ENCODE data around the gene TRMT61B. TPM values are rescaled to one million over a fixed set of nuclear protein-coding genes. Genes with fewer than 3 reads are reported as not detected.

TRMT61B gene
- total and polyA plus RNA-seq, 2 of the 13 experiments (the other 11 are each of a cell fraction or from before 2014, with no cell fraction given): 19.7 to 23.5 TPM

GRCh38 chr2:28895189-28895893 is 25.2 kb upstream of the TRMT61B start (continued):
- TF ChIP-seq THAP9 (CRISPR knock-in tag; IDR thresholded peaks at IDR 0.05; ENCODE audit: borderline replicate concordance): no peak
- no peak for TF ChIP-seq ZNF275 (CRISPR knock-in tag; IDR thresholded peaks at IDR 0.05; ENCODE audit: borderline replicate concordance)
- TF ChIP-seq ZSCAN30 (CRISPR knock-in tag; IDR thresholded peaks at IDR 0.05): no peak
- TF ChIP-seq AHR (CRISPR knock-in tag; IDR thresholded peaks at IDR 0.05): no peak
- no peak for TF ChIP-seq WIZ (CRISPR knock-in tag; IDR thresholded peaks at IDR 0.05)
- TF ChIP-seq ZNF597 (CRISPR knock-in tag; IDR thresholded peaks at IDR 0.05): no peak
- no peak for TF ChIP-seq ZFP37 (CRISPR knock-in tag; IDR thresholded peaks at IDR 0.05; ENCODE audit: borderline replicate concordance)
- no peak for TF ChIP-seq ZNF10 (CRISPR knock-in tag; IDR thresholded peaks at IDR 0.05; ENCODE audit: borderline replicate concordance, low read depth)
- TF ChIP-seq ELF4 (CRISPR knock-in tag; IDR thresholded peaks at IDR 0.05; ENCODE audit: borderline replicate concordance): no peak
- no peak for TF ChIP-seq ZNF512B (CRISPR knock-in tag; IDR thresholded peaks at IDR 0.05; ENCODE audit: borderline replicate concordance)
- no peak for TF ChIP-seq SMAD3 (CRISPR knock-in tag; IDR thresholded peaks at IDR 0.05)
- TF ChIP-seq SAP130 (CRISPR knock-in tag; IDR thresholded peaks at IDR 0.05; ENCODE audit: low read depth): peak; percentile 83
- TF ChIP-seq HNF4G (IDR thresholded peaks at IDR 0.05; ENCODE audit: borderline replicate concordance, low read depth, low read length): no peak
- no peak for TF ChIP-seq HNF4G (CRISPR knock-in tag; IDR thresholded peaks at IDR 0.05; ENCODE audit: borderline replicate concordance, low read depth)
- no peak for TF ChIP-seq HES4 (CRISPR knock-in tag; IDR thresholded peaks at IDR 0.05; ENCODE audit: borderline replicate concordance)
- no peak for TF ChIP-seq FUBP1 (CRISPR knock-in tag; IDR thresholded peaks at IDR 0.05; ENCODE audit: borderline replicate concordance)
- TF ChIP-seq MNT (IDR thresholded peaks at IDR 0.05): peak; percentile 35; the same call in 1 of the 2 replicates
